SU-DHL-6 (cell line): ENCODE data around the gene DPPA3.
A peak's percentile ranks its signal among the peaks of the same experiment; 100 is the strongest.
"Not testable (repeated sequence)": the region's sequence is repeated elsewhere in the genome, so short reads cannot be mapped to it uniquely, and the experiment has no call there.

Source experiments
- H2AFZ ChIP-seq: fragments of 200-600 bp; sonication (generic); 2 replicates; pipeline ENCODE4 v1.6.1; 2014; ENCODE audit warnings: low read depth, mild to moderate bottlenecking, moderate library complexity, mixed read lengths, antibody characterized with exemption, low read length; ENCODE audit not compliant: severe bottlenecking
- H3F3A ChIP-seq: fragments of 200-600 bp; shearing (Covaris generic); 2 replicates; pipeline ENCODE4 v1.6.0; 2016; ENCODE audit warnings: antibody characterized with exemption, mild to moderate bottlenecking; ENCODE audit not compliant: insufficient read depth
- H3K27ac ChIP-seq: fragments of 200-600 bp; sonication (generic); 2 replicates; pipeline ENCODE4 v1.5.1; 2016; ENCODE audit warnings: low read depth, mild to moderate bottlenecking, low read length, moderate library complexity, mixed read lengths
- H3K27me3 ChIP-seq: fragments of 200-600 bp; sonication (generic), shearing (Covaris generic); 2 replicates; pipeline ENCODE4 v1.6.0; 2014; ENCODE audit warnings: mild to moderate bottlenecking, low read length
- H3K36me3 ChIP-seq: fragments of 200-600 bp; sonication (generic); 2 replicates; pipeline ENCODE4 v1.6.1; 2014; ENCODE audit warnings: mild to moderate bottlenecking, low read length, mixed read lengths
- H3K4me2 ChIP-seq: fragments of 300-600, 200-600 bp; shearing (Covaris generic), sonication (generic); 2 replicates; pipeline ENCODE4 v1.6.0; 2014; ENCODE audit warnings: low read length, low read depth, mild to moderate bottlenecking; ENCODE audit not compliant: poor library complexity, severe bottlenecking
- H3K4me3 ChIP-seq: fragments of 200-600 bp; sonication (generic); 2 replicates; pipeline ENCODE4 v1.5.1; 2014; ENCODE audit warnings: antibody characterized with exemption, low read length, mild to moderate bottlenecking, mixed read lengths; ENCODE audit not compliant: insufficient read depth, poor library complexity, severe bottlenecking
- H3K79me2 ChIP-seq: fragments of 200-600 bp; sonication (generic); 2 replicates; pipeline ENCODE4 v1.6.1; 2014; ENCODE audit warnings: mild to moderate bottlenecking, low read length, moderate library complexity; ENCODE audit not compliant: insufficient read depth
- H3K9ac ChIP-seq: fragments of 200-600 bp; sonication (generic); 2 replicates; pipeline ENCODE4 v1.7.0; 2014; ENCODE audit warnings: mild to moderate bottlenecking, low read length
- H3K9me2 ChIP-seq: fragments of 200-600 bp; sonication (generic); replicated peaks from 2 replicates; pipeline ENCODE4 v1.6.1; 2014; ENCODE audit warnings: low read length; ENCODE audit not compliant: insufficient read depth
- H3K9me3 ChIP-seq: fragments of 200-600 bp; sonication (generic); 2 replicates; pipeline ENCODE4 v1.6.1; 2014; ENCODE audit warnings: low read length, mixed read lengths; ENCODE audit not compliant: insufficient read depth
- H4K20me1 ChIP-seq: fragments of 200-600 bp; sonication (generic); 2 replicates; pipeline ENCODE4 v1.6.1; 2014; ENCODE audit warnings: low read depth, mild to moderate bottlenecking, antibody characterized with exemption, low read length, moderate library complexity, mixed read lengths
- EZH2phosphoT487 ChIP-seq: fragments of 200-600 bp; sonication (generic), shearing (Covaris generic); conservative IDR thresholded peaks from 2 replicates; pipeline ENCODE4 v1.6.1; 2018; ENCODE audit warnings: mild to moderate bottlenecking, antibody characterized with exemption, low read length, moderate library complexity, mixed read lengths
- TF ChIP-seq, protein P1 (sequence below): fragments of 200-600 bp; sonication (generic); IDR thresholded peaks from one replicate; pipeline ENCODE4 v1.5.1; 2017; ENCODE audit warnings: antibody characterized with exemption, mild to moderate bottlenecking, low read length, moderate library complexity; ENCODE audit not compliant: insufficient read depth, poor library complexity, severe bottlenecking

Gene DPPA3

GRCh38 chr12:7667125-7667524 lies 44.1 kb upstream of the DPPA3 start:
- H2AFZ ChIP-seq, result no peak overlapping the region
- TF ChIP-seq, protein P1, sequence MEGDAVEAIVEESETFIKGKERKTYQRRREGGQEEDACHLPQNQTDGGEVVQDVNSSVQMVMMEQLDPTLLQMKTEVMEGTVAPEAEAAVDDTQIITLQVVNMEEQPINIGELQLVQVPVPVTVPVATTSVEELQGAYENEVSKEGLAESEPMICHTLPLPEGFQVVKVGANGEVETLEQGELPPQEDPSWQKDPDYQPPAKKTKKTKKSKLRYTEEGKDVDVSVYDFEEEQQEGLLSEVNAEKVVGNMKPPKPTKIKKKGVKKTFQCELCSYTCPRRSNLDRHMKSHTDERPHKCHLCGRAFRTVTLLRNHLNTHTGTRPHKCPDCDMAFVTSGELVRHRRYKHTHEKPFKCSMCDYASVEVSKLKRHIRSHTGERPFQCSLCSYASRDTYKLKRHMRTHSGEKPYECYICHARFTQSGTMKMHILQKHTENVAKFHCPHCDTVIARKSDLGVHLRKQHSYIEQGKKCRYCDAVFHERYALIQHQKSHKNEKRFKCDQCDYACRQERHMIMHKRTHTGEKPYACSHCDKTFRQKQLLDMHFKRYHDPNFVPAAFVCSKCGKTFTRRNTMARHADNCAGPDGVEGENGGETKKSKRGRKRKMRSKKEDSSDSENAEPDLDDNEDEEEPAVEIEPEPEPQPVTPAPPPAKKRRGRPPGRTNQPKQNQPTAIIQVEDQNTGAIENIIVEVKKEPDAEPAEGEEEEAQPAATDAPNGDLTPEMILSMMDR, result peak; percentile 10
- TF ChIP-seq EZH2phosphoT487, result no peak
- H3K9me3 ChIP-seq, result no peaks in the 10 kb centered on the region
- H3K4me3 ChIP-seq, result no peak overlapping the region
- no peak overlapping the region for H3K9ac ChIP-seq
- H3K36me3 ChIP-seq, result no peaks in the 10 kb centered on the region
- no peak overlapping the region for H3K4me2 ChIP-seq
- no peaks in the 10 kb centered on the region for H3K27me3 ChIP-seq
- H3K79me2 ChIP-seq, result no peaks in the 10 kb centered on the region
- no peaks in the 10 kb centered on the region for H3K9me2 ChIP-seq
- no peak overlapping the region for H3K27ac ChIP-seq
- H4K20me1 ChIP-seq, result no peaks in the 10 kb centered on the region
- H3F3A ChIP-seq, result no peaks in the 10 kb centered on the region

DNA sequence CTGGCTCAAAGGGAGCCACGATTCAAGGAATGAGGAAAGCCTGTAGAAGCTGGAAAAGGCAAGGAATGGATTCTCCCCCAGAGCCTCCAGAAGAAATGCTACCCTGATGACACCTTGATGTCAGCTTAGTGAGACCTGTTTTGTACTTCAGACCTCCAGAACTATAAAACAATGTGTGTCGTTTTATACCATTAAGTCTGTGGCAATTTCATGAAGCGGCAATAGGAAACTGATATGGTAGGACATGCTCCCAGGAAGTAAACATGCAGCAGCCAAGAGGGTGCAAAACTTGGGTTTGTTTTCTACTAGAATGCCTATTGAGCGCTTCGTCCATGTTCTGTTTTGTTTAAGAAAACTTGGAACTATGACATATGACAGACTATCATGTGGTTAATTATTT lies 43.1 kb upstream of the DPPA3 start:
- H3K36me3 ChIP-seq, result no peaks in the 10 kb centered on the region
- no peak overlapping the region for H3K9ac ChIP-seq
- no peaks in the 10 kb centered on the region for H3K9me2 ChIP-seq
- H2AFZ ChIP-seq, result no peak overlapping the region
- no peak overlapping the region for H3K27ac ChIP-seq
- no peaks in the 10 kb centered on the region for H4K20me1 ChIP-seq
- H3K4me3 ChIP-seq, result no peak overlapping the region
- TF ChIP-seq EZH2phosphoT487, result no peak
- TF ChIP-seq, protein P1, result no peak
- H3K9me3 ChIP-seq, result no peaks in the 10 kb centered on the region
- H3K79me2 ChIP-seq, result no peaks in the 10 kb centered on the region
- H3K4me2 ChIP-seq, result no peak overlapping the region
- H3F3A ChIP-seq, result no peaks in the 10 kb centered on the region
- no peaks in the 10 kb centered on the region for H3K27me3 ChIP-seq

DNA sequence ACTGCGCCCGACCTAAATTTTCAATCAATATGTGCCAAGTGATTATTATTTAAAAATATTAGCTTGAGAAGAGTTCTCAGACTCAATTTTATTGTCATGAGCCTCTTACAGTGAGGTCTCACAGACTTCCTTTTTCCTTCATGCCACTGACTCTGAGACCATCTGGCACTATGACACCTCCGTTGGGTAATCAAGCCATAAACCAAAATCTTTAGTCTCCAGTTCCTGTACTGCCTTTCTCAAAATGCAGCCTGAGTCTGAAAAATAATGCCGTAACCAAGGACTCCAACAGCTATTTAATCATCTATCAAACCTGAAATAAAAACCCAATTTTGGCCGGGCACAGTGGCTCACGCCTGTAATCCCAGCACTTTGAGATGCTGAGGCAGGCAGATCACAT lies 35.8 kb upstream of the DPPA3 start:
- H2AFZ ChIP-seq, H3K4me3 ChIP-seq, H3K27ac ChIP-seq, H4K20me1 ChIP-seq, H3K4me2 ChIP-seq, H3K36me3 ChIP-seq, H3K9me2 ChIP-seq, H3K9ac ChIP-seq, H3K9me3 ChIP-seq, H3K27me3 ChIP-seq, H3K79me2 ChIP-seq, H3F3A ChIP-seq: not testable (repeated sequence)

DNA sequence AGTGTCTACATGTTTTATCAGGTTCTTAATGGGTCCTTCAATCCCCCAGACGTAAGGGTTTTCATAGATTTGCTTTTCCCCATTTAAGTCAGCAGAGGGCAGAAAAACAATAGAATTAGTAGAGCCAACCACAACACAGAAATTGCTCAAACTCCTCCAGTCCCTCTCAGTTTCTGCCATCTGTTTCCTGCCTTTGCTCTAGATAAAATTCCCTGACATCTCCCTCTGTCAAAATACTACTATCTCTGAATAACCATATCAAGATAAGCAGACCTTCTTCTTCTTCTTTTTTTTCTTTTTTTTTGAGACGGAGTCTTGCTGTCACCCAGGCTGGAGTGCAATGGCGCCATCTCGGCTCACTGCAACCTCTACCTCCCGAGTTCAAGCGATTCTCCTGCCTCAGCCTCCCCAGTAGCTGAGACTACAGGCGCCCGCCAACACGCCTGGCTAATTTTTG lies 33.8 kb upstream of the DPPA3 start:
- H3F3A ChIP-seq, H3K27me3 ChIP-seq, H3K27ac ChIP-seq, H4K20me1 ChIP-seq, H2AFZ ChIP-seq, H3K9ac ChIP-seq, H3K9me3 ChIP-seq, H3K36me3 ChIP-seq, H3K4me3 ChIP-seq, H3K4me2 ChIP-seq, H3K79me2 ChIP-seq, H3K9me2 ChIP-seq: not testable (repeated sequence)
